M059J (cell line): ENCODE measurements around the gene MYOCOS. TPM values are rescaled to one million over a fixed set of nuclear protein-coding genes. Genes with fewer than 3 reads are reported as not detected.
"Not testable (repeated sequence)": the region's sequence is repeated elsewhere in the genome, so short reads cannot be mapped to it uniquely, and the experiment has no call there.

Experiments used
- DNase-seq: peaks from one replicate; pipeline ENCODE4 v3.0.0-alpha.2; 2012; ENCODE audit warnings: low read depth
- total RNA-seq: library from RNA; depleted of rRNA; stranded (reverse); fragments of >200 nt; shearing (Covaris generic); gene quantifications from 2 replicates; pipeline ENCODE4 v1.2.3, GENCODE V29; 2014

The MYOCOS gene
- total RNA-seq, 1 experiment from 2014 or later: not detected

DNA sequence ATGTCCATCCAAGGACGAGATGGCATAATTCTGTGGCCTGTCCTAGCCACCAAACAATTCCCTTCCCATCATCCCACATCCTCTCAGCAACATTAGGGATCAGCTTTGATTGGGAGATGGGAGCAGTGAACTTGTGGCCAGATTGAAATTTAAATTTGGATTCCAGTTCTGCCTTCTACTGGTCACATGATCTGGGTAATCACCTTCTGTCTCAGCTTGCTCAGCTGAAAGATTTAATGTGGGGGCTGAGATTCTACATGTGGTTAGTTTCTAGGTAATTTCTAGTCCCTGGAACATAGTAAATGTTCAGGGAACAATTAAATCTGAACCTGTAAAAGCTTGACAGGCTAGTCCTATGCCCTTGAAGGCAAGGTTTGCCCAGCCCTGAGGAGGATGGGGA is 3.2 kb downstream of the MYOCOS start:
- DNase-seq: no peak

DNA sequence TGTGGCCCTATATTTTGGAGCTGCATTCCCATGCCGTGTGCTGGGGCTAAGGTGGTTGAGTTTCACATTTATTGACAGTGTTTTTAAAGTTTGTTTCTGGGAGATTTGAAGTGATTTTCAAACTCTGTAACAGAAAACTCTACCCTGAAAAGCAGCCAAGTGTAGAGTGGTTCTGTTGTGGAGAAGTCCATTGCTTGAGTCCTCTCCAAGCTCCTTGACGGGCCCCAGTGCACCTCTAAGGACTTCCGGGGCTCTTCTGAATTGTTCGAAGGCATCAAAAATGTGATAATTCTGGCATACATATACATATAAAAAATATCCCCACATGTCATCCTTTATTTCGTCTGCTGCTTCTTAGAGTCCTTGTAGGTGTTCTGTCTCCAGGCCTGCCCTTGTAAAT is 5.0 kb downstream of the MYOCOS start:
- no peak for DNase-seq

DNA sequence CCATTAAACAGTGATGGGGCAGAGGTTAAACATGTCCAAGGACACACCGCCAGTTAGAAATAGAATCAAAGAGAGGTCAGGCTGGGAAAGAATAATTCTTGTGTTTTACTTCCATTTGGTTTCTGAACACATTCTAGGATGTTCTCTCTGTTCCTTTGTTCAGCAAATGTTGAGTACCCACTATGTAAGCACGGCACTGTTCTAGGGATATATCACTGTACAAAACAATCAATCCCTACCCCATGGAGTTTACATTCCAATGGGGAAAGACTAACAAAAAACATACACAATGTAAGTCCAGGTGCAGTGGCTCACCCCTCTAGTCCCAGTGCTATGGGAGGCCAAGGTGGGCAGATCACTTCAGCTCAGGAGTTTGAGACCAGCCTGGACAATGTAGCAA is 6.2 kb downstream of the MYOCOS start:
- DNase-seq: no peak

DNA sequence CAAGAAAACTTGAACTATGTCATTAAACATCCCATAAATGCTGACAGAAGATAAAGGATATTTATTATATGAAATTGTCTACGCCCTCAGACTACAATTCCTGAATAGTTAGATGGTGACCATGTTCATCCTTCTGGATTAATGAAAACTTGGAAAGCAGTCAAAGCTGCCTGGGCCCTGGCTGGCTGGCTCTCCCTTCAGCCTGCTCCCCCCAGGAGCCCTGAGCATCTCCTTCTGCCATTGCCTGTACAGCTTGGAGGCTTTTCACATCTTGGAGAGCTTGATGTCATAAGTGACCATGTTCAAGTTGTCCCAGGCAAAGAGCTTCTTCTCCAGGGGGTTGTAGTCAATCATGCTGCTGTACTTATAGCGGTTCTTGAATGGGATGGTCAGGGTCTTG is 13.6 kb downstream of the MYOCOS start:
- DNase-seq: no peak

DNA sequence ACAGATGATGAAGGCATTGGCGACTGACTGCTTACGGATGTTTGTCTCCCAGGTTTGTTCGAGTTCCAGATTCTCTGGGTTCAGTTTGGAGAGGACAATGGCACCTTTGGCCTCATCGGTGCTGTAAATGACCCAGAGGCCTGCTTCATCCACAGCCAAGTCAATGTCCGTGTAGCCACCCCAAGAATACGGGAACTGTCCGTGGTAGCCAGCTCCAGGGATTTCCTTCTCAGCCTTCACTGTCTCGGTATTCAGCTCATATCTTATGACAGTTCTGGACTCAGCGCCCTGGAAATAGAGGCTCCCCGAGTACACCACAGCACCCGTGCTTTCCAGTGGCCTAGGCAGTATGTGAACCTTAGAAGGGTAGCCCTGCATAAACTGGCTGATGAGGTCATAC is 14.1 kb downstream of the MYOCOS start:
- peak; percentile 12 for DNase-seq

DNA sequence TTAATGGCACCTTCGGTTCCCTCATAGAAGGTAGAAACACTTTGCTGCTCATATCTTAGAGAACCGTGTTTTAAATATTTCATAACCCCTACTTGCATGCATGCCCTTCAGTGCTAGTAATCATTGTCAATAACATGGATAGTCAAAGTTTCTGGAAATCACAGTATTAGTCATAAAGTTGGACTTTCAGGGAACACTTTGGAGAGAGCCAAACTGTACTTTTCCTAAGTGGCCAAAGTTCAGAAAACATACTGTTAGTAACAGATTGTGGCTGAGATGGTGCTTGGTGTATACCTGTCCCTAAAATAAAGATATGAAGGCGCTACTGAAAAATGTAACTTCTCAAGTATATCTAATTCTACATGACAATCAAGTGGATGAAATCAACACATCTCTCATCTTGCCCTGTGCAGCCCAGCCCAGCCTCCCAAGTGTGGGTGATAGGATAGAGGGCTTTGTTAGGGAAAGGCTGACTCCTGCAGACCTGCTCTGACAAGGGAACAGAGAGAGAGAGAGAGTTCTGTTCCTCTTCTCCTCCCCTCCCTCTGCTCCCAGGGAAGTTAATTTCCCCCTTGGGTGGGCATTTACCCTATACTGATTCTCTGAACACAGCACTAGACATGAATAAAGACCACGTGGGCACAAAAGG is 16.0 kb downstream of the MYOCOS start:
- no peak for DNase-seq

DNA sequence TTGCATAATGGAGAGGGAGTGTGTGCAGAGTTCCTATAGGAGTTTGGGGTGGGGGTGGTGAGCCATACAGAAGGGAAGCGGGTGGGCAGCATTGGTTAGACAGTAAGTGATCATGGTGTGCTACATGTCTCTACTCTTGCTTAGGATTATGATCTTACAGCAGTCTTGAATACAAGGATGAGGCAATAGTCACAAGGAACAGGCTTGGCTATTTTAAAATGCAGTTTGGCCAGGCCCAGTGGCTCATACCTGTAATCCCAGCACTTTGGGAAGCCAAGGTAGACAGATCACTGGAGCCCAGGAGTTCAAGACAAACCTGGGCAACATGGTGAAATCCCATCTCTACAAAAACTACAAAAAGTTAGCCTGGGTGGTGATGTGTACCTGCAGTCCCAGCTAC is 18.2 kb downstream of the MYOCOS start:
- no peak for DNase-seq

DNA sequence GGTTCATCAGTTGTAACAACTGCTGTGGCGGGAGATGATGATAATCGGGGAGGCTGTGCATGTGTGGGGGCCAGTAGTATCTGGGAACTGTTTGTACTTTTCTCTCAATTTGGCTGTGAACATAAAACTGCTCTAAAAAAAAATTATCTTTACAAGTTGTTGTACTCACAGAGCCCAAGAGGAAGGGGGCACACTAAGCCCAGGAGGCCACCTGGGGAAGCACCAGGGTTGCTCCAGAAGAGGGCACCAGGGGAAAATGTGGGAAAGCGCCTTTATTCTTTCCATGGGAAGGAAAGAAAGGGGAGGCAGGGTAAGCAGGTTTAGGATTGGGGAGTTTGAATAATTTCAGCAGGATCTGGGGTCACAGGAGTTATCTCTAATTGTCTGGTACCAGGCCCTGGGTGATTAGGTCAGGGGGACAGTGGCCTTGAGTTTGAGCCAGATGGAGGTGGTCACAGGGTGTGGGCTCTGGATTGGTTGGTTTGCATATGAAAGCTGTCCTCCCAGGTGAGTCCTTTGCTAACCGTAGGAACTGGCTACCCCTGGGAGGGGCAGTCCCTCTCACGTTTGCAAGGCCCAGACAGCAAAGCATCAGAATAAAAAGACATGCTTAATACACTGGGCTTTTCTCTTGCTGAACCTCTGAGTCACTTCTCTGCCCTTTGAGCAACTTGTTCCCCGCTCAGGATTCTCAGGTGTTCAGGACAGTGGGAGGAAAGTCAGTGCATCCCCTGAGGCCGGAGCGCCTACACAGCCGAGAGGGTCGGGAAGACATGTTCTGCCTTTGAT is 19.2 kb downstream of the MYOCOS start:
- no peak for DNase-seq

DNA sequence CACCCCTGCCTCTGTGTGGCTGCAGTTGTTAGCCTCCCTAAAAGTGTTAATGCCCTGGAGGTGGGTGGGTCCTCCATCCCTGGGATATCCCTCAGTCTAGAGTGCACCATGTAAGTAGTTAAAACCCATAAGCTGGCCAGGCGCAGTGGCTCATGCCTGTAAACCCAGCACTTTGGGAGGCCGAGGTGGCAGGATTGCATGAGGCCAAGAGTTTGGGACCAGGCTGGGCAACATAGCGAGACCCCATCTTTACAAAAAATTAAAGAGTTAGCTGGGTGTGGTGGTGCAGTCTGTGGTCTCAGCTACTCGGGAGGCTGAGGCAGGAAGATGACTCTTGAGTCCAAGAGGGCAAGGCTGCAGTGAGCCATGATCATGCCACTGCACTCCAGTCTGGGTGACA is 20.2 kb downstream of the MYOCOS start:
- DNase-seq: no peak

DNA sequence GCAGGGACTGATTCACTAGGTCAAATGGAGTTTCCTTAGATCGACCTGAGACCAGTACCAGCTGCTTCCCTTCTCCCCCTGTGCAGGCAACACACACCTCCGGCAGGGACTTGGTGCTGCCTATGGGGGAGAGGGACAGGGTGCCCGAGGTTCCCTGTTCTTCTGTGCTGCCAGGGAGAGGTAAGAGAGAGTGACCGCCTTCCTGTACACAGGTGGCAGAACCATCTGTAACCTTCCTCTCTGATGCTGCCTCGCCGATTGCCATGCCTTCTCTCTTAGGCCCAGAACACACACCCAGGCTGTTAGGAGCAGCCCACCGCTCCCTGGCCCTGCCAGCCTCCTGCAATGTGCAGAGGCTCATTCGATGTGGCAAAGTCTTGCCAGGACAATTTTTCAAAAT is 21.1 kb downstream of the MYOCOS start:
- DNase-seq: no peak

DNA sequence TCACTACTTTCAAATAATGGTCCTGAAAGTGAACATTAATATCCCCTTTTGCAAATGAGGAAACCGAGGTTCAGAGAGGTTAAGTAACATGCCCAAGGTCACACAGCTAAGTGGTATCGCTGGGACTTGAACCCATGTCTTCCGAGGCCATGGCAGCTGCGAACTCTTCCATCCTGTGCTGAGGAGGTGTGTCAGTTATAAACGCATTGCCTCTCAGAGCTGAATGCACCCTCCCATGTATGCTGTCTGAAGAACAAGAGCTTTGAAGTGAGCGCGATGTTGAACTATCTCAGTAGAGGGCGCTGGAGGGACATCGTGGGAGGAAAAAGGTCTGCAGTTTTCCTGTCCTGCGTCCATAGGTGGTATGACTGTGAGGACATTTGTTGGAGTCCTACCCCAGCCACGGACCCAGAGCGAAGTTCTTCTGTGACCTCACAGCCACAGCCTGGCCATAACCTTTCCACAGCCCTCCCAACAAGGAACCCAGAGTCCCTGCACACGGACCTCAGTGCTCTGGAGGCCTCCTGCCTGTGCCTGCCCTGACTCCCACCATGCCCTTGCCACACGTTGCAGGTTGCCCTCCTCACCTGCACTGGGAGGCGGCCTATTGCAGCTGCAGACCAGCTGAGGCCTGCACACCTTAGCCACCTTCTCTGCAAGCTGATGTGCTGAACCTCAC is 22.9 kb downstream of the MYOCOS start:
- DNase-seq: peak; percentile 86

DNA sequence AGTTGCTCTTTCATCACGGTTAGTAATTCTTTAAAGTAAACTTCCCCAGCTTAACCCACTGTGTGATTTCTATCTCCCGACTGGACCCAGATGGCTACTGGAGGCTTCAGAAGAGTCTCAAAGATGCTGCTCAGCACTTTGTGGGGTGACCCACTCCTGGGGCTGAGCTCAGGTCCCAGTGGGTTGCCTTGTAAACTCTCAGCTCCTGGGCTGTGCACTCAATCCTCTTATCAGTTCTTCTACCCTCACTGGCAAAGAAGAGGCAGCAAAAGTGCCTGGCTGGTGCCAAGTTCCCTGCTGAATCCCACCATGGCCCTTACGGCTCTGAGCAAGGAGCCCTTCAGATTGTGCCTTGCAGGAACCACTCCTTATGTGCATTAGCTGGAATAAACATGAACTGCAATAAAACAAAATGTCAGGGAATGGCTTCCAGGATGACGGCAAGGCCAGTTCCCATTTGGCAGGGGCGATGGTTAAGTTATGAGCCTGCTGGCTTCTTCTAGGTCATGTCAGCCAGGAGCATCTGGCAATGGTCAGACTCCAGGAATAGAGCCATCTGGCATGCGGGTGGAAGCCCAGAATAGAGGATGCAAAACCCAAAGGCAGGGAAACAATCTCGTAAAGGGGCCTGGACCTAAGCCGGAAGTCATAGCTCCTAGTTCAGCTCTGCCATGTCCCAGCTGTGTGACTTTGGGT is 23.7 kb downstream of the MYOCOS start:
- DNase-seq: peak; percentile 4

DNA sequence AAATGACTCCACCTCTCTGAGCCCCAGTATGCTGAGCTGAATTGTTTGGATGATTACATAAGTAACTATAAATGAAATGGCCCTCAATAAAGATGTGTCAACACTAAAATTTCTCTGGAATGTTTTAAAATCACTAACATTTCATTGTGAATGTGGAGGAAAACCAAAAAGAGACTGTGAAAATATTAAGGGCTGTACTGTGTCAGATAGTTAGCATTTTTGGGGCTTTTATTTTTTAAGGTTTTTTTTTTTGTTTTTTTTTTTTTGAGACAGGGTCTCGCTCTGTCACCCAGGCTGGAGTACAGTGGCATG is 24.2 kb downstream of the MYOCOS start:
- peak; percentile 5 for DNase-seq

DNA sequence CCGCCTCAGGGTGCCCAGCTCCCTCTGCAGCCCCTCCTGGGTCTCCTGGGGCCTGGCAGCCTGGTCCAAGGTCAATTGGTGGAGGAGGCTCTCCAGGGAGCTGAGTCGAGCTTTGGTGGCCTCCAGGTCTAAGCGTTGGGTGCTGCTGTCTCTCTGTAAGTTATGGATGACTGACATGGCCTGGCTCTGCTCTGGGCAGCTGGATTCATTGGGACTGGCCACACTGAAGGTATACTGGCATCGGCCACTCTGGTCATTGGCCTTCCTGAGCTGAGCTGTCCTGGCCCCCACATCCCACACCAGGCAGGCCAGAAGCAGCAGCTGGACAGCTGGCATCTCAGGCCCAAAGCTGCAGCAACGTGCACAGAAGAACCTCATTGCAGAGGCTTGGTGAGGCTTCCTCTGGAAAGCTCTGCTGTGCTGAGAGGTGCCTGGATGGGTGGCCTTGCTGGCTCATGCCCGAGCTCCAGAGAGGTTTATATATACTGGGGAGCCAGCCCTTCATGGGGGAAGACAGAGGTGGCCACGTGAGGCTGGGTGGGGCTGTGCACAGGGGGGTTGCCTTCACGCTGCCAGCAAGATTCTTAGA is 30.3 kb downstream of the MYOCOS start, which contains the start of gene MYOC:
Gene MYOC (minus strand): TSS at position 455 of the 589 bp plus-strand sequence. CDS start 77 bp downstream, at position 378.
- no peak for DNase-seq

DNA sequence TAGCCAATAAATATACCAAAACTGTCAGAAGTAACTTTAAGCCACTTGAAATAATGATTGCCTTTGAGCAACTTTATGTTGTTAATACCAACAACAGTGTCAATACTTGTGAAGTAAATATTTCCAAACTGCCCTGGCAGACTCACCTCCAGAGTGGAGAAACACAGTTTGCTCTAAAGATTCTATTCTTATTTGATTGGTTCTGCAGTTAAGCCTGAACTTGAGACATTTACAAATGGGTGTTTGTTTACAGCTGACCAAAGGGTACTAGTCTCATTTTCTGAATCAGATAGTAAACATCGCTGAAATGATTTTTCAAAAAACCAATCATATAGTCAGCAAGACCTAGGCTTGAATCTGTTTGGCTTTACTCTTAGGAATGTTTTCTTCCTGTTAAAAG is 31.8 kb downstream of the MYOCOS start:
- DNase-seq: no peak

DNA sequence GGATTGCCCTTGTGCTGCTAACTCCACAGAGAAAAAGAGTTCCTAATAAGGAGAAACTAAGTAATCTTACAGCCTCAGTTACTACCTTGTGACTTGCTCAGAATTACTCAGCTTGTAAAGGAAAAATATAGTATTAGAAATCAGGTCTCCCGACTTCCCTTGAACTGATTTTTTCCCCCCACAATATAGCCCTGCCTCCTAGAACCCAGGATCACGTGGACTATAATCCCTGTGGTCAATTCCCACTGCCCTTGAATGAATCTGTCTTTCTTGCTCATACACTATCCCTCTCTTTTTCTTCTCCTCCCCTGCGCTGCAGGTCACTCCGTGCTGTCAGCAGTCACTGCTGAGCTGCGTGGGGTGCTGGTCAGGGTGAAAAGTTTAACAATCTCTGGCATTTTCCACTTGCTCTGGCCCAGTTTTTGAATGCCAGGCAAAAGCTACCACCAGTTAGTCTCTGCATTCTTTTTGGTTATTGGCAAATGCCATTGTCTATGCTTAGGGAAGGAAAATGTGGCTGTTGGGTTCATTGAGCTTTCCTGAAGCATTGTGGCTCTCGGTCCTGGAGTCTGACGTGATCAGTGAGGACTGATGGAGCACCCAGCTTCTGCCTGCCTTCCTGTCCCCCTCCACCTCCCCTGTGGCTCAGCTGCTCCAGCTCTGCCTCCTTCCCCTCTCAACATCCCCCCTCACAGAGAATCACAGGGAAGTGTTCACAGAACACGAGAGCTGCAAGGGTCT is 32.3 kb downstream of the MYOCOS start:
- peak; percentile 71 for DNase-seq

DNA sequence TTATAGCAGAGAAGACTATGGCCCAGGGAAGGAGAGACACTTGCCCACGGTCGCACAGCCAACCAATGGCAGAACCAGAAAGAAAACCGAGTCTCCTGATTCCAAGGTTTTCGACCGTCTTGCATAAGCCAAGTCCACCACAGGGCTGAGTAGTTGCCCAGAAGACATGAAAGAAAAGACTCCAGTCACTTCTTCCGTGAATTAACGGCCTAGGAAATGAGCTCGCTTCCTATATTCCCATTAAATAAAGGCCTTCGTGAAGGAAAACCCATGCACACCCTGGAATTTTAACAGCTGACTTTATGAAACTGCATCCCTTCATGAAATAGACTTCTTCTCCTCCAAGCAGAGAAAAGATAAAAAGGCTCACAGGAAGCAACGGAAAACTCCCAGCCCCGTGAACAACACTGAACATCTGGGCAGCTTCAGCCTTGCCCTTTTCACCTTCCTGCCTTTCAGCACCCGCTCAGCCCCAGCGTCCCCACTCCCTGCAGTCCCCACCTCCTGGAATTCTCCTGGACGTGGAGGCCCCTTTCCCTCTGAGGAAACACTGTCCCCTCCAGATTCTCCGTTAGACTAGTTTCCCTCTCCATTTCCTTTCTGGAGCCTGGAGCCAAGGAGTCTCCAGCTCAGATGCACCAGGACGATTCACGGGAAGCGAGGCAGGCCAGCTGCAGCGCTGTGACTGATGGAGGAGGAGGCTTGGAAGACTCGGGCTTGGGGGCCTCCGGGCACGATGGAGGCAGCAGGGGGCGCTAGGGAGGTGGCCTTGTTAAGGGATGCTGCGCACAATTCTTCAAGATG is 33.1 kb downstream of the MYOCOS start:
- peak; percentile 73 for DNase-seq

DNA sequence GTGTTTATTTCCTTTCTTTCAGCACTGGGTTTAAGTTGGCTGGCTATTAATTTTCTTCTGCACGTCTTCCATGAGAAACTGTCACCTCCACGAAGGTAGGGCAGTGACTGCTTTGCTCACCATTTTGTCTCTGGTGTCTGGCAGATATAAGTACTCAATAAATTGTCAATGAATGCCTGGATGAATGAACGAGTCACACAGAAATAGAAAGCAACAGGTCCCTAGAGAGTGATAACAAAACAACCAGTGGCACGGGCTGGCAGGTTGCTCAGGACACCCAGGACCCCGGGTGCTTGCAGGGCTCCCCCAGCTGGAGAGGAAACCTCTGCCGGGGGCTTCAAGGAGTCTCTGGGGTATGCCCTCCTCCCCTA is 33.7 kb downstream of the MYOCOS start:
- no peak for DNase-seq

DNA sequence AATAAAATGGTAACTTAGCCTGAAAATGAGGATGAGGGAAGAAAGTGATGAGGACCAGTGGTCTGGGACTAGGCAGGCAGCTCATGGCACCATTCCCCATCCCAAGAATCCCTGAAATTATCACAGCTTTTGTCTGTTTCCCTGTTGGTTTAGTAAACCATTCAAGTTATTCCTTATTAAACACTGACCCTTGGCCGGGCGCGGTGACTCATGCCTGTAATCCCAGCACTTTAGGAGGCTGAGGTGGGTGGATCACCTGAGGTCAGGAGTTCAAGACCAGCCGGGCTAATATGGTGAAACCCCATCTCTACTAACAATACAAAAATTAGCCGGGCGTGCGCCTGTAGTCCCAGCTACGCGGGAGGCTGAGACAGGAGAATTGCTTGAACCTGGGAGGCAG is 34.2 kb downstream of the MYOCOS start:
- not testable (repeated sequence) for DNase-seq

DNA sequence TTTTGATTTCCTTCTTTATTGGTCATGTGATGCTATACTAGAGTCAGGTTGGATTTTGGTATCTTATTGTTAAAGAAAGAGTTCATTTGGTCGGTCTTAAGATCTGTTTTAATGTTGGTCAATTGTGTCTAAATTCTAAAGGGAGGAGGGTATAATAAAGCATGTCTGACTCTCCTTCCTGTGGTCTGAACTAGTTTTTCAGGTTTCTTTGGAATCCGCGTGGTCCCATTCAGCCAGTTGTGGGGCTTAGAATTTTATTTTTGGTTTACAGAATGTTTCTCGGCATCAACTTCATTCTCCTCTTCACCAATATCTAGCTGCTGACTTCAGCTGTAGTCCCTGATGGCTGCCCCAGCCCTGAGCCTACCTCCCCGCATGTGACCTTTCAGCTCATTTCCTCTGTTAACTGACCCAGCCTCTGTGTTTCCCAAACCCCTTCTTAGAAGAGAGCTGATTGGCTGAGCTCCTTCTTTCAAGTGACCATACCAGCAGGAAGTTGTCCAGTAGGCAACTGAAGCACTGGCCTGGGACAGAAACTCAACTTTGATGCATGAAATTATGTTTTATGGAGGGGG is 39.1 kb downstream of the MYOCOS start:
- DNase-seq: no peak
